ENCODE results near the gene PAPLN. TPM values are rescaled to one million over a fixed set of nuclear protein-coding genes. Genes with fewer than 3 reads are reported as not detected.

The PAPLN gene
- total RNA-seq, 1 experiment from 2014 or later, result not detected

- Histone ChIP-seq H3K4me1 (replicated peaks; ENCODE audit: insufficient read depth) (no peaks in the 10 kb centered on the region), H4K20me1 (ENCODE audit: insufficient read depth) (no peaks in the 10 kb centered on the region), H3K4me2 (no peak overlapping the region), H3K9me3 (ENCODE audit: insufficient read depth, low read depth) (no peaks in the 10 kb centered on the region), H3K27me3 (ENCODE audit: insufficient read depth, low read depth) (no peaks in the 10 kb centered on the region), H2AFZ (no peak overlapping the region), H3K27ac (no peak overlapping the region), H3K4me3 (no peak overlapping the region), H3K36me3 (ENCODE audit: low read depth) (no peaks in the 10 kb centered on the region), H3K9me2 (ENCODE audit: insufficient read depth) (no peaks in the 10 kb centered on the region), H3K79me2 (ENCODE audit: low read depth) (no peaks in the 10 kb centered on the region), H3F3A (ENCODE audit: insufficient read depth, low read depth) (no peaks in the 10 kb centered on the region)
- BruUV-seq (replicated peaks), result no TSS peak
- TF ChIP-seq EZH2 (IDR thresholded peaks at IDR 0.05; ENCODE audit: low read depth) (no peak), CTCF (conservative IDR thresholded peaks at IDR 0.05) (no peak)
- DNase-seq, result no peak
- POLR2A ChIA-PET (ENCODE audit: unreplicated experiment), result no interaction called here
- CTCF ChIA-PET, result no interaction called here
- intact Hi-C loops (cut with micrococcal nuclease; ENCODE audit: unreplicated experiment), result loop anchor here (10.0 kb wide), 1 partner anchor 115 kb away; no protein-coding TSS in a partner anchor
These were observed 52.0 kb downstream of the PAPLN start for GRCh38 chr14:73289308-73289707.

- Histone ChIP-seq H2AFZ (no peak overlapping the region), H3K9me3 (ENCODE audit: insufficient read depth, low read depth) (no peaks in the 10 kb centered on the region), H3K9me2 (ENCODE audit: insufficient read depth) (no peaks in the 10 kb centered on the region), H3K4me2 (no peak overlapping the region), H3K27me3 (ENCODE audit: insufficient read depth, low read depth) (no peaks in the 10 kb centered on the region), H3F3A (ENCODE audit: insufficient read depth, low read depth) (no peaks in the 10 kb centered on the region), H3K4me1 (replicated peaks; ENCODE audit: insufficient read depth) (no peaks in the 10 kb centered on the region), H3K4me3 (no peak overlapping the region), H3K79me2 (ENCODE audit: low read depth) (no peaks in the 10 kb centered on the region), H4K20me1 (ENCODE audit: insufficient read depth) (no peaks in the 10 kb centered on the region), H3K36me3 (ENCODE audit: low read depth) (no peaks in the 10 kb centered on the region), H3K27ac (no peak overlapping the region)
- ChIA-PET CTCF (no interaction called here), POLR2A (ENCODE audit: unreplicated experiment) (no interaction called here)
- TF ChIP-seq EZH2 (IDR thresholded peaks at IDR 0.05; ENCODE audit: low read depth) (no peak), CTCF (conservative IDR thresholded peaks at IDR 0.05) (no peak)
- intact Hi-C loops (cut with micrococcal nuclease; ENCODE audit: unreplicated experiment), result loop anchor here (10.0 kb wide), 1 partner anchor 115 kb away; no protein-coding TSS in a partner anchor
- no TSS peak for BruUV-seq (replicated peaks)
- DNase-seq, result no peak
These were observed 52.4 kb downstream of the PAPLN start for GRCh38 chr14:73289729-73290128.

- Histone ChIP-seq H3K9me2 (ENCODE audit: insufficient read depth) (no peaks in the 10 kb centered on the region), H3K36me3 (ENCODE audit: low read depth) (no peaks in the 10 kb centered on the region), H3K27me3 (ENCODE audit: insufficient read depth, low read depth) (no peaks in the 10 kb centered on the region), H3K4me1 (replicated peaks; ENCODE audit: insufficient read depth) (no peaks in the 10 kb centered on the region), H3F3A (ENCODE audit: insufficient read depth, low read depth) (no peaks in the 10 kb centered on the region), H3K79me2 (ENCODE audit: low read depth) (no peaks in the 10 kb centered on the region), H4K20me1 (ENCODE audit: insufficient read depth) (no peaks in the 10 kb centered on the region), H3K27ac (no peak overlapping the region), H3K9me3 (ENCODE audit: insufficient read depth, low read depth) (no peaks in the 10 kb centered on the region), H3K4me2 (no peak overlapping the region), H3K4me3 (no peak overlapping the region), H2AFZ (no peak overlapping the region)
- TF ChIP-seq CTCF (conservative IDR thresholded peaks at IDR 0.05), result no peak
- TF ChIP-seq EZH2 (IDR thresholded peaks at IDR 0.05; ENCODE audit: low read depth), result no peak
- CTCF ChIA-PET, result no interaction called here
- BruUV-seq (replicated peaks), result no TSS peak
- no peak for DNase-seq
- intact Hi-C loops (cut with micrococcal nuclease; ENCODE audit: unreplicated experiment), result no loop called here
- POLR2A ChIA-PET (ENCODE audit: unreplicated experiment), result no interaction called here
These were observed 53.0 kb downstream of the PAPLN start for GRCh38 chr14:73290279-73290678.

All from PC-9 (cell line).